HG03135 (cell line): ENCODE data around the gene NR1H4.
"Not testable (repeated sequence)": the region's sequence is repeated elsewhere in the genome, so short reads cannot be mapped to it uniquely, and the experiment has no call there.

Experiments used
- ATAC-seq: cut with Tn5 transposase; IDR thresholded peaks from one replicate; pipeline ENCODE4 v1.9.1; 2021; ENCODE audit warnings: mild to moderate bottlenecking, moderate library complexity; ENCODE audit not compliant: unreplicated experiment

Gene NR1H4

GRCh38 chr12:100473716-100474150, at the start of gene NR1H4:
Gene NR1H4, plus strand, starts transcription at chr12:100473866. Its CDS starts 19,458 bp downstream, at chr12:100493324.
- ATAC-seq: no peak

DNA sequence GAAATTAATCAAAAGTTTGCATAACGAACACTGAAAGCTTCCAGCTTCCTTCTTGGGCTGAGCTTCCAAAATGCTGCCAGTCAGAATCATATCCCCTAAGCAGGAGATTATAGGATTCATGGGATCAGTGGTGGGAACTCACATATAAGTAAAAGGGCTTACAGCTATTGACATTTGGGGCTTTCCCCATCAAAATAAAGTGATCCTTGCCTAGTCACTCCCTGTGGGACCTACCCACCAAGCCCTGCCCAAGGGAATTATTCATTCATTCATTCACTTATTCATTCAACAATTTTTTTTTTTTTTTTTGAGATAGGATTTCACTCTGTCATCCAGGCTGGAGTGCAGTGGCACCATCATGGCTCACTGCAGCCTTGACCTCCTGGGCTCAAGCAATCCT, 47.5 kb upstream of the NR1H4 start:
- no peak for ATAC-seq

GRCh38 chr12:100427078-100427477, 46.6 kb upstream of the NR1H4 start:
- ATAC-seq: no peak

DNA sequence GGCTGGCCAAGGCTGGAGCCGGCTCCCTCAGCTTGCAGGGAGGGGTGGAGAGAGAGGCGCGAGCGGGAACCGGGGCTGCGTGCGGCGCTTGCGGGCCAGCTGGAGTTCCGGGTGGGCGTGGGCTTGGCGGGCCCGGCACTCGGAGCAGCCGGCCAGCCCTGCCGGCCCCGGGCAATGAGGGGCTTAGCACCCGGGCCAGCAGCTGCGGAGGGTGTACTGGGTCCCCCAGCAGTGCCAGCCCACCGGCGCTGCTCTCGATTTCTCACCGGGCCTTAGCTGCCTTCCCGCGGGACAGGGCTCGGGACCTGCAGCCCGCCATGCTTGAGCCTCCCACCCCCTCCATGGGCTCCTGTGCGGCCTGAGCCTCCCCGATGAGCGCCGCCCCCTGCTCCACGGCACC, 43.4 kb upstream of the NR1H4 start:
- not testable (repeated sequence) for ATAC-seq

- no peak for ATAC-seq
Measured at GRCh38 chr12:100433701-100434100, 40.0 kb upstream of the NR1H4 start.

GRCh38 chr12:100434177-100434576, 39.5 kb upstream of the NR1H4 start:
- no peak for ATAC-seq

GRCh38 chr12:100435957-100436356, 37.7 kb upstream of the NR1H4 start:
- no peak for ATAC-seq

GRCh38 chr12:100437038-100437841, 36.4 kb upstream of the NR1H4 start:
- ATAC-seq: no peak

GRCh38 chr12:100439797-100440196, 33.9 kb upstream of the NR1H4 start:
- no peak for ATAC-seq

GRCh38 chr12:100442403-100442802, 31.3 kb upstream of the NR1H4 start:
- no peak for ATAC-seq

- ATAC-seq: no peak
Measured at GRCh38 chr12:100443434-100443833, 30.2 kb upstream of the NR1H4 start.

DNA sequence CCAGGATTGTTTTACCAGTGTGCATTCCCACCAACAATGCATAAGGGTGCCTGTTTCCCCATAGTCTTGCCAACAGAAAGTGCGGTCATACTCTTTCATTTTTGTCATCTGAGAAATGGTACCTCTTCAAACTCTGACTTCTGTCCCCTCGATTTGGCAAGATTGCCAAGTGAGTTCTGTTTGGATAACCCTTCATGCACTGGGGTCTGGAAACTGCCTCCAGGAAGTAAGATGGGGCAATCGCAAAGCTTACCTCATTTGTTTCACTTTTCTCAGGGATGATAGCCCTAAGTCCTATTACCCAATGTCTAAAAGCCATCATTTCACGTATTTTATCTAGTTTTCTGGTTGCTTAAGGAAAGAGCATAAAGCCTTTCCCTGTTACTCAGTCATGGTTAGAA, 28.6 kb upstream of the NR1H4 start:
- no peak for ATAC-seq

DNA sequence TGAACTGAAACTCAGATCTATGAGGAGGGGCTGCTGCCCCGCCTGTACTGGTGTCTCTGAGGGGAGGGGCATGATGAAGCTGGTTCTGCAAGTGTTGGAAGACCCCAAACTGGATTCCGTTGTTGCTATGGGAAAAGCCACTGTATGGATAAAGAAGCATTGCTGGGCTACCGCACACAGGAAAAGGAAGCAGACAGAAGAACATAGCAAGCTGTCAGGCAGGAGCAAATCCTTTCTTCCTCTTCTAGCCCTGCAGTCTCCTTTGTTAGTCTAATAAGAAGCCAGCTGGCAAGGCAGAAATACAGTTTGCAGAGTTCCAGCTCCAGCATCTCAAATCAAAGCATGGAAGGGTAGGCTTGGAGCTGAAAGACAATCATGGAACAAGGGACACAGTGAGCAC, 26.3 kb upstream of the NR1H4 start:
- ATAC-seq: no peak

DNA sequence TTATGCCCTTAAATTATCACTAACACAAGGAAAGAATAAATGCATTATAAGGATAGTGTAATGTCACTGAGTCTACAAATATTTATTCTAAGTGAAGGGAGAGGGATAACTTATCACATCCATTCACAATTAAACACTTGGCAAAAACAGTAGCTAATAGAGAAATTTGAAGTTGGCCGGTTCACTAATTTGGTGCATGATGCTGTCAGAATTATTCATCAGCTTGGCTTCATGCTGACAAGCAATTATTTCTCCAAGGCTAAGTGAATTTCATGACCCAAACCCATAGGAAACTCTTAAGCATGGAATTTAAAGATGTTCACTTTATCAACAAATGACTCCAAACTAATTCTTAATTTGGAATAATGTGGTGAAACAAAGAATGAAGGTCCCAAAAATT, 25.0 kb upstream of the NR1H4 start:
- no peak for ATAC-seq

DNA sequence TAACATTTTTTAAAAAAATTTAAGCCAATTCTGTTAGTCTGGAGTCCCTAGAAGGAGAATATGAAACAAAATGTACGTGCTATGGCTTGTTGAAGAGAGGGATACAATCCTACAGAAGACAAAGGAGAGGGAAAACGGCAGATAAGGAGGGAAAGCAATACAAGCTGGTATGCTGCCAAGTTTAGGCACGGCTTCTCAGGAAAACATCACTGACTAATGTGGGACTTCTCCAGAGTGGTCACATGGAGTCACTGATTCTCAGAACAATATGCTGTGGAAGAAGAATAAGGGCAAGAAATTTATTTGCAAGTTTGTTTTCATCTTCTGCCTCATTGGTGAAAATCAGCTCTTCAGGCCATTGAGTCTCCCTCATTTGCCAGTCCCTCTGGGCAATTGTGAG, 22.9 kb upstream of the NR1H4 start:
- ATAC-seq: no peak

DNA sequence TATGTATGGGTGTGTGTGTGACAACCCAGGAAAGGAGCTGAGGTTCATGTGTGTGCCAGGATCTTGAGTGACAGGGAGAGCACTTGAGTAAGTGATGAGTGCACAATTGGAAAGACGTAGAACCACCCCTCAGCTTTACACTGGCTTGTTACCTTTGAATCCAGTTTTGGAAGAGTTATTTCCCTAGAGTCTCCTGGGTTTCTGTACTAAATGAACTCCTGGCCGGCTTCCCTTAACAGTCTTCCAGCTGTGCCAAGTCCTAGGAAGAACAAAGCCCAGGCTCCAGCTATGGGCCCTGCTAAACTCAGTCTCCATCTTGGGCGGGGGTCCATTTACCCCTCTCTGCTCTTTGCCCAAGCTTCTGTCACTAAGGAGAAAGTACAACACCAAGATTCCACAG, 19.7 kb upstream of the NR1H4 start:
- no peak for ATAC-seq

DNA sequence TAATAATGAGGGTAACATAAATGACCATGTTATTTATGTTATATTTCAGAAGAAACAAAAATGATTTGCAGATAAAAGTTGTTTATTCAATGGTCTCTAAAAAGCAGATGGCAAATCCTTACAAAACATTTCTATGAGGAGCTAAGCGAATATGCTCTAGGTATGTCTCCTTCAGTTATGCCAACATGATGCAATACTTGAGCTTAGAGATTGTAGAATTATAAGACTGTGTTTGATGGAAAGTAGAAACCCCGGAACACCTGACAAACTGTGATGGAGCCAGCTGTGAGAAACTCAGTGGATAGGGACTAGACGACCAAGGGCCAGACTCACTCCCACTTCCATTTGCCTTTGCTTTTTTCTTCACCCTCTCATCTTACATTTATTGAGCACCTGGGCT, 17.8 kb upstream of the NR1H4 start:
- ATAC-seq: no peak

GRCh38 chr12:100458191-100458590, 15.5 kb upstream of the NR1H4 start:
- no peak for ATAC-seq

DNA sequence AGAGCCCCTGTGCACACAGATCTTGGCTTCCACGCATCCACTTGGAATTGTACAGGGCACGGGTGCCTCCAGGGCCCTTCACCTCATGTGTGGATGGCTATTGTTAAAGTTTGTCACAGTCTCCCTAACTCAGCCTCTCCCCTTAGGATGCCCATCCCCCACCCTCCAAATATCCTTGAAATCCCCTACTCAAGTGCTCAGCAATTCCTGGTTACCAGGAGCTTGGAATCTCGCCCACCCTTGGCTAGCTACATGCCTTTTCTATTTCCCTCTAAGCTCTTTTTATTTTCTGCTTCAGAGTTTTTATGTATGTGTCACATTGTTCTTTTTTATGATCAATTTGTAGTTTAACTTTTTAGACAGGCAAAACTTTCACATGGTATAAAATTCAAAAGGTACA, 13.0 kb upstream of the NR1H4 start:
- no peak for ATAC-seq

DNA sequence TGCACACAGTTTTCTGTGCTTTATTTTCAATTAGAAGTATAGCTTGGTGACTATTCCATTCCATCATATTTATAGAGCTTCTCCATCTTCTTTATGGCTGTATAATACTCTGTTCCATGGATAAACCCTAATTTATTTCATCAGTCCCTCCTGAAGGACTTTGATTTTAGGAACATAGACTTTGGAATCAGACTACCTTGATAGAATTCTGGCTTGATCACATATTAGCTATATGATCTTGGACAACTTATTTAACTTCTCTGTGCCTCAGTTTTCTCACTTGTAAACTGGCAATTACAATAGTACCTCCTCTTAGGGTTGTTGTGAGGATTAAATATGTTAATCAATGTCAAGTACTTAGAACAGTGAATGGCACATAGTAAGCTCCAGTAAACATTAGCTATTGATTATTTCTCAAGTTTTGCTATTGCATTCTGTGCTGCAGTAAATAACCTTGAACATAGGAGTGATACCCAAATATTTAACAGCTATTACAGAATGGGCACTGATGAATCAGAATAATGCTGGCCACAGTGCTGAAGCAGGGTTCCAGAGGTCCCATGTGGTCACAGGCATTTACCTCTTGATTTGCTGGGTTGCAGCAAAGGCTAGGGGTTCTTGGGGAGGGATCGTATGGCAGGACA, 12.2 kb upstream of the NR1H4 start:
- ATAC-seq: no peak

DNA sequence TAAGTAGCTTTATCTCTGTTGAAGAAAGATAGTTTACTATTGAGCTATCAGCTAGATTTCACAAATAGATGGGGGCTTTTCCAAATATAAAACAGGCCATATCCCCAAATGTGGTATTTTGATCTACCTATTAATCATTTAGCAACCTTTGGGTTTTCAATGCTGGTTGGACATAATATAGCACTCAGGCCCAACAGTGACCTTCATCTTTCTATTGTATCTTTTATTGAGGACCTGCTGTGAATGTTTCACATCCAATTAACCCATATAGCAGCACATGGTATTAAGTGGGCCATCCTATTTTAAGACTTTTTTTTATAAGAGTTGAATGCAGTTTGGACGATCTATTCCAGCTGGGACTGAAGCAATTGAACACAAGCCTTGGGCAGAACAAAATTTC, 10.0 kb upstream of the NR1H4 start:
- ATAC-seq: no peak

- ATAC-seq: no peak
Measured at GRCh38 chr12:100464529-100464928, 9.1 kb upstream of the NR1H4 start.

DNA sequence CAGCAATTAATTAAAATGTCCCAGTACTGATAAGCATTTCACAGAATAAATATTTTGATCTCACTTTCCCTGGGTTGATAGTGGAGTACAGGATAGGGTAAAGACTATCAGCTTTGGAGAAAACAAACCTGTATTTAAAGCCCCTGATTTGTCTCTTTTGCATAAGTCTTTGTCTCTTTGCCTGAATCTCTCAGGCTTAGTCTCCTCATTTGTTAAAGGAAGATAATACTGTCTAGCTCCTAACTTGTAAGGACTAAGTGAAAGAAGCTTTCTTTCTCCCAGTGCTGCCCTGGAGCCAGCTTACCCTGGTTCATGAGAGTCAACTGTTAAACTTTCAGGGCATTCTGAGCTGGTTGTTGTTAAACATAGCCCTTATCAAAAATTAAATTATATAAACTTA, 5.5 kb upstream of the NR1H4 start:
- no peak for ATAC-seq
